ENCODE measurements around the gene TNNI2. TPM values are rescaled to one million over a fixed set of nuclear protein-coding genes. Genes with fewer than 3 reads are reported as not detected.
A peak's percentile ranks its signal among the peaks of the same experiment; 100 is the strongest.

The TNNI2 gene
- total and polyA plus RNA-seq, 7 donors, result 985 to 6,537 (median 2,859) TPM

DNA sequence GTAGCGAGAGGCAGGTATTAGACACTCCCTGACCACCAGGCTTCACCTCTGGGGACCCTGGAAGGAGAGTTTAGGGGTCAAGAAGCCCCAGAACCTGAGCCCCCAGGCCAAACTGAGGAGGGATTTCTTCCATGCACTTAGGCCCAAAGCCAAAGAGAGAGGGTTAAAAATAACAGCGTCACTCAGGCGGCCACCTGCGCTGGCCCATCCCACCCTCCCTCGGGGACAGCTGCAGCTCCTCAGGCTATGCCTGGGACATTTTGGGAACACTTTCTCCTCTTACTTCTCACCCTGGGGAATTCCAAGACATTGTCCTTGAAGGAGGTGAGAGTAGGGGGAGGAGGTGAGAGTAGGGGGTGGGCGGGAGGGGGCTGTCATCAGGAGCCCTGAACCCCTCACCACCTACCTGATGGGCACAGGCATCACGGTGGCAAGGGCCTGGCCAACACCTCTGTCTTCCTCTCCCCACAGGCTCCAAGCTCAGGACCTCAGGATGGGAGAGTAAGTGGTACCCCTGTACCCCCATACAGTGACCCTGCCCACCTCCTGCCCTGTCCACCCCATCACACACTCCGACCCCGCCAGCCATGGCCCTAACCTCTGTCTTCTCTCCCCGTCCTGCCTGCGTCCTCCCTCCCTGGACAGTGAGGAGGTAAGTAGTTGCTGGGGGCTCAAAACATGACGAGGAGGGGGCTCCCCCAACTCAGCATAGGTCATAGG, 583 bp downstream of the TNNI2 start:
- H3K4me3 ChIP-seq, result peak overlapping the region; percentile 72
- TF ChIP-seq, protein P1, sequence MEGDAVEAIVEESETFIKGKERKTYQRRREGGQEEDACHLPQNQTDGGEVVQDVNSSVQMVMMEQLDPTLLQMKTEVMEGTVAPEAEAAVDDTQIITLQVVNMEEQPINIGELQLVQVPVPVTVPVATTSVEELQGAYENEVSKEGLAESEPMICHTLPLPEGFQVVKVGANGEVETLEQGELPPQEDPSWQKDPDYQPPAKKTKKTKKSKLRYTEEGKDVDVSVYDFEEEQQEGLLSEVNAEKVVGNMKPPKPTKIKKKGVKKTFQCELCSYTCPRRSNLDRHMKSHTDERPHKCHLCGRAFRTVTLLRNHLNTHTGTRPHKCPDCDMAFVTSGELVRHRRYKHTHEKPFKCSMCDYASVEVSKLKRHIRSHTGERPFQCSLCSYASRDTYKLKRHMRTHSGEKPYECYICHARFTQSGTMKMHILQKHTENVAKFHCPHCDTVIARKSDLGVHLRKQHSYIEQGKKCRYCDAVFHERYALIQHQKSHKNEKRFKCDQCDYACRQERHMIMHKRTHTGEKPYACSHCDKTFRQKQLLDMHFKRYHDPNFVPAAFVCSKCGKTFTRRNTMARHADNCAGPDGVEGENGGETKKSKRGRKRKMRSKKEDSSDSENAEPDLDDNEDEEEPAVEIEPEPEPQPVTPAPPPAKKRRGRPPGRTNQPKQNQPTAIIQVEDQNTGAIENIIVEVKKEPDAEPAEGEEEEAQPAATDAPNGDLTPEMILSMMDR (IDR thresholded peaks at IDR 0.05), result no peak
- ATAC-seq, result peak; percentile 33 to 67 (median 56)

DNA sequence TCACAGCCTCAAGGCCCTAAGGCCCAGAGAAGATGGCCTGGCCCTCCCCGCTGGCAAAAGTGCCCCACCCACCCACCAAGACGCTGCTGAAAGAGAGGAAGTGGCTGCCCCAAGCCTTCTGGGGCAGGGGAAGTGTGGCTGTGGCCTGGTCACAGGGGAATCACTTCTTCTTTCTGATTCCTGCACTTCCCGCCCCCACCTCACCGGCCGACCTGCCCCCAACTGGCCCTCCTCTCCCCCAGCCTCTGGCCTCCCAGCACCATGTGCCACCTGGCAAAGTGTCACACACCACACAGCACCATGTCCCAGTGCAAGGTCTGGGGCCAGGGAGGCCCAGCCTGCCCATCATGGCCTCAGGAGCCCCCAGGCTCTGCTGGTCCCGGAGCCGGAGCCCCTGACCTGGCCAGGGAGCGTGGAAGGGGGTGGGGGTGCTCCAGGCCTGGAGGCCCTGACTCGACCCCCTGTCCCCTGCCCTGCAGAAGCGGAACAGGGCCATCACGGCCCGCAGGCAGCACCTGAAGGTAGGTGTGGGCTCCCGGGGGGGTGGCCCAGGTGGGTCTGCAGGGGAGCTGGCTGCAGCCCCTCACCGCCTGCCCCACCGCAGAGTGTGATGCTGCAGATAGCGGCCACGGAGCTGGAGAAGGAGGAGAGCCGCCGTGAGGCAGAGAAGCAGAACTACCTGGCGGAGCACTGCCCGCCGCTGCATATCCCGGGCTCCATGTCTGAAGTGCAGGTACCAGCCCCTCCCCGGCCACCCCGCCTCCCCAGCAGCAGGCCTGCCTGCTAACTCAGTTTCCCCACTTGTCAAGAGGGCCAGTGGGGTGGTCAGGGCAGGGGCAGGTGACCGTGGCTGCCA, 1.4 kb downstream of the TNNI2 start:
- no peaks in the 10 kb centered on the region for H3K9me3 ChIP-seq
- intact Hi-C loops (cut with DNase I), result loop anchor here (5.0 to 10.0 kb wide), 4 partner anchors 42 to 312 kb away; partner anchors contain the start of gene TNNT3 (in 1 of the 2)
- DNase-seq (peak; percentile 58 to 75), ATAC-seq (no peak)
- H3K4me3 ChIP-seq, result peak overlapping the region; percentile 72
- H3K27ac ChIP-seq, result peak overlapping the region; percentile 93
- TF ChIP-seq, protein P1 (IDR thresholded peaks at IDR 0.05), result no peak
- H3K4me1 ChIP-seq, result peaks cover 11% of the 10 kb centered on the region
- WGBS, 3 donors, result 59 to 86% (median 61%) methylated on average over 23 to 26 of the region's 26 CpGs
- no peaks in the 10 kb centered on the region for H3K27me3 ChIP-seq (ENCODE audit: insufficient read depth in 3 of 3, low read length in 2 of 3)
- H3K36me3 ChIP-seq (ENCODE audit: insufficient read depth in 1 of 2, low read depth in 1 of 2), result peaks cover 0 to 7% of the 10 kb centered on the region in 2 donors

More for the DNA sequence above, 583 bp downstream of the TNNI2 start:
- Histone ChIP-seq H3K4me1 (peaks cover 11% of the 10 kb centered on the region), H3K9me3 (no peaks in the 10 kb centered on the region), H3K27me3 (ENCODE audit: insufficient read depth in 3 of 3, low read length in 2 of 3) (no peaks in the 10 kb centered on the region), H3K36me3 (ENCODE audit: insufficient read depth in 1 of 2, low read depth in 1 of 2) (peaks cover 0 to 7% of the 10 kb centered on the region in 2 donors), H3K27ac (peak overlapping the region; percentile 93)
- WGBS, 3 donors, result 39 to 62% (median 45%) methylated on average over 12 of the region's 12 CpGs
- peak in 1 of 2 donors; percentile 81 for DNase-seq
- intact Hi-C loops (cut with DNase I), result loop anchor here (5.0 to 10.0 kb wide), 3 partner anchors 43 to 313 kb away; no protein-coding TSS in a partner anchor

GRCh38 chr11:1840780-1841480, 2.1 kb downstream of the TNNI2 start:
- Histone ChIP-seq H3K4me3 (peak overlapping the region; percentile 72), H3K9me3 (no peaks in the 10 kb centered on the region), H3K27ac (peak overlapping the region; percentile 93), H3K27me3 (ENCODE audit: insufficient read depth in 3 of 3, low read length in 2 of 3) (no peaks in the 10 kb centered on the region), H3K36me3 (ENCODE audit: insufficient read depth in 1 of 2, low read depth in 1 of 2) (peaks cover 0 to 7% of the 10 kb centered on the region in 2 donors), H3K4me1 (peaks cover 11% of the 10 kb centered on the region)
- whole genome bisulfite sequencing, 3 donors, result 65 to 79% (median 77%) methylated on average over 28 to 37 of the region's 37 CpGs
- peak; percentile 18 to 57 for DNase-seq
- TF ChIP-seq, protein P1 (IDR thresholded peaks at IDR 0.05), result no peak
- ATAC-seq, result no peak
- intact Hi-C loops (cut with DNase I), result loop anchor here in 1 of 2 donors (10.0 kb wide), 1 partner anchor 74 kb away; the partner anchor contains the start of gene TNNT3

DNA sequence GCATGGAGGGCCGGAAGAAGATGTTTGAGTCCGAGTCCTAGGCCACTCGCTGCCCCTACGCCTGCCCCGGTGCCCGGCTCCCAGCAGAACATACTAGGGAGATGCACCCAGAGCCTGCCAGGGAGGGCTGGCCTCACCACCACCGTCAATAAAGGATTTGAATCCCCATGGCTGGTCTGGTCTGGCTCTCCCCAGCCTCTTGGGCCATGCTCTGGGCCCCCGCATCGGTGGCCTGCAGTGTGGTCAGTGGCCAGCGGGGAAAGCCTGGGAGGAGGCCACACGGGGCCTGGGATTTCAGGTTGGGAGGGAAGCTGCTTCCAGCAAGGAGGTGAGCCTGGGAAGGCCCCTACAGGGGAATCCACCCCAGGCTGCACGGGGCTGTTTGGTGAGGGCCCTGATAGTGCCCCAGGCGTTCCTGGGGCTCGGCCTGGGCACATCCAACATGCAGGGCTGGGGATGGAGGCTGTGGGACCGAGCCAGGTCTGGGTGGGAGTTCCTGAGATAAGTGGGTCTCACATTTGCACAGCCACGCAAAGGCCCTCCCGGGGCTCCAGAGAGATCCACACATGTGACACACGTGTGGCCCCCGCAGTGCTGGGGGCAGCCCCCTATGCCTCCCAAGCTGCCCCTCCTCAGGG, 2.8 kb downstream of the TNNI2 start:
- intact Hi-C loops (cut with DNase I), result loop anchor here in 1 of 2 donors (10.0 kb wide), 1 partner anchor 73 kb away; the partner anchor contains the start of gene TNNT3
- TF ChIP-seq, protein P1 (IDR thresholded peaks at IDR 0.05), result no peak
- ATAC-seq (no peak), DNase-seq (peak; percentile 12 to 55)
- Histone ChIP-seq H3K4me1 (peaks cover 11% of the 10 kb centered on the region), H3K27me3 (ENCODE audit: insufficient read depth in 3 of 3, low read length in 2 of 3) (no peaks in the 10 kb centered on the region), H3K9me3 (no peaks in the 10 kb centered on the region), H3K4me3 (peak overlapping the region; percentile 72), H3K27ac (peak overlapping the region; percentile 93), H3K36me3 (ENCODE audit: insufficient read depth in 1 of 2, low read depth in 1 of 2) (peaks cover 0 to 7% of the 10 kb centered on the region in 2 donors)
- 57 to 78% (median 57%) methylated on average over 15 to 19 of the region's 19 CpGs for WGBS, 3 donors

Data from psoas muscle (tissue), 8 donors.